Brain microvascular endothelial cell (primary cell): ENCODE results near the gene LDB3.

ENCODE experiments used
- DNase-seq: peaks from one replicate; pipeline ENCODE4 v3.0.0-alpha.2; 2020
- H3K27ac ChIP-seq: fragments of 250-450 bp; sonication (Bioruptor Pico); 2 replicates; pipeline ENCODE4 v1.5.1; 2020; ENCODE audit warnings: mild to moderate bottlenecking, moderate library complexity
- H3K27me3 ChIP-seq: fragments of 250-450 bp; sonication (Bioruptor Pico); replicated peaks from 2 replicates; pipeline ENCODE4 v1.5.1; 2020; ENCODE audit warnings: mild to moderate bottlenecking
- H3K36me3 ChIP-seq: fragments of 250-450 bp; sonication (Bioruptor Pico); replicated peaks from 2 replicates; pipeline ENCODE4 v1.5.1; 2020; ENCODE audit warnings: mild to moderate bottlenecking
- H3K4me3 ChIP-seq: 2 replicates; pipeline ENCODE4 v1.5.1; 2011; ENCODE audit warnings: low read depth, mild to moderate bottlenecking, control low read depth, low read length, moderate library complexity
- in situ Hi-C: cut with HindIII; loops from 2 replicates; pipeline ENCODE4 v1.10.0; 2017; ENCODE audit warnings: low sequenced_read_pairs, low pct_ligation_motif_present
- TF ChIP-seq, protein P1 (sequence below): IDR thresholded peaks from 2 replicates; pipeline ENCODE4 v1.5.1; 2011; ENCODE audit warnings: low read depth, mild to moderate bottlenecking, moderate library complexity, low read length, control low read depth, inconsistent platforms; ENCODE audit errors: missing control alignments

The LDB3 gene

GRCh38 chr10:86753638-86754434 lies 85.5 kb downstream of the LDB3 start:
- in situ Hi-C loops, result no loop called here
- no peak for DNase-seq
- no peak overlapping the region for H3K27ac ChIP-seq
- no peaks in the 10 kb centered on the region for H3K36me3 ChIP-seq
- H3K4me3 ChIP-seq, result no peak overlapping the region
- TF ChIP-seq, protein P1, sequence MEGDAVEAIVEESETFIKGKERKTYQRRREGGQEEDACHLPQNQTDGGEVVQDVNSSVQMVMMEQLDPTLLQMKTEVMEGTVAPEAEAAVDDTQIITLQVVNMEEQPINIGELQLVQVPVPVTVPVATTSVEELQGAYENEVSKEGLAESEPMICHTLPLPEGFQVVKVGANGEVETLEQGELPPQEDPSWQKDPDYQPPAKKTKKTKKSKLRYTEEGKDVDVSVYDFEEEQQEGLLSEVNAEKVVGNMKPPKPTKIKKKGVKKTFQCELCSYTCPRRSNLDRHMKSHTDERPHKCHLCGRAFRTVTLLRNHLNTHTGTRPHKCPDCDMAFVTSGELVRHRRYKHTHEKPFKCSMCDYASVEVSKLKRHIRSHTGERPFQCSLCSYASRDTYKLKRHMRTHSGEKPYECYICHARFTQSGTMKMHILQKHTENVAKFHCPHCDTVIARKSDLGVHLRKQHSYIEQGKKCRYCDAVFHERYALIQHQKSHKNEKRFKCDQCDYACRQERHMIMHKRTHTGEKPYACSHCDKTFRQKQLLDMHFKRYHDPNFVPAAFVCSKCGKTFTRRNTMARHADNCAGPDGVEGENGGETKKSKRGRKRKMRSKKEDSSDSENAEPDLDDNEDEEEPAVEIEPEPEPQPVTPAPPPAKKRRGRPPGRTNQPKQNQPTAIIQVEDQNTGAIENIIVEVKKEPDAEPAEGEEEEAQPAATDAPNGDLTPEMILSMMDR, result no peak
- H3K27me3 ChIP-seq, result no peaks in the 10 kb centered on the region

- DNase-seq, result no peak
- H3K27ac ChIP-seq, result peak overlapping the region; percentile 92
- TF ChIP-seq, protein P1, result no peak
- in situ Hi-C loops, result no loop called here
- H3K27me3 ChIP-seq, result no peaks in the 10 kb centered on the region
- H3K4me3 ChIP-seq, result peak overlapping the region; percentile 79
- H3K36me3 ChIP-seq, result no peaks in the 10 kb centered on the region
Measured at GRCh38 chr10:86755454-86755739, 87.1 kb downstream of the LDB3 start.

GRCh38 chr10:86755740-86756510 lies 87.6 kb downstream of the LDB3 start:
- in situ Hi-C loops, result no loop called here
- no peaks in the 10 kb centered on the region for H3K36me3 ChIP-seq
- H3K4me3 ChIP-seq, result peak overlapping the region; percentile 79
- peak overlapping the region; percentile 92 for H3K27ac ChIP-seq
- TF ChIP-seq, protein P1, result no peak
- DNase-seq, result peak; percentile 69
- H3K27me3 ChIP-seq, result no peaks in the 10 kb centered on the region

GRCh38 chr10:86756511-86757112 lies 88.3 kb downstream of the LDB3 start, which contains the start of gene BMPR1A:
Gene BMPR1A, plus strand, starts transcription at chr10:86756619. Its CDS starts 119,400 bp downstream, at chr10:86876019.
- no peaks in the 10 kb centered on the region for H3K27me3 ChIP-seq
- peak within 1 kb of the TSS; percentile 92 for H3K27ac ChIP-seq
- DNase-seq, result peak; percentile 65
- TF ChIP-seq, protein P1, result no peak
- in situ Hi-C loops, result no loop called here
- no peaks in the 10 kb centered on the region for H3K36me3 ChIP-seq
- peak within 1 kb of the TSS; percentile 80 for H3K4me3 ChIP-seq

- DNase-seq, result peak; percentile 26
- in situ Hi-C loops, result no loop called here
- H3K27ac ChIP-seq, result peak overlapping the region; percentile 60
- TF ChIP-seq, protein P1, result peak; percentile 51
- H3K36me3 ChIP-seq, result no peaks in the 10 kb centered on the region
- H3K4me3 ChIP-seq, result peak overlapping the region; percentile 80
- no peaks in the 10 kb centered on the region for H3K27me3 ChIP-seq
Measured at GRCh38 chr10:86757113-86757972, 89.0 kb downstream of the LDB3 start.
